Osteoblast (primary cell): ENCODE results near the gene PLAAT3. TPM values are rescaled to one million over a fixed set of nuclear protein-coding genes. Genes with fewer than 3 reads are reported as not detected.
"Not testable (repeated sequence)": the region's sequence is repeated elsewhere in the genome, so short reads cannot be mapped to it uniquely, and the experiment has no call there.

Source experiments
- DNase-seq: peaks from one replicate; pipeline ENCODE4 v3.0.0; 2011; ENCODE audit warnings: low spot score, mixed read lengths; ENCODE audit not compliant: insufficient read length; ENCODE audit errors: missing footprints
- H2AFZ ChIP-seq: 2 replicates; pipeline ENCODE4 v1.6.0; 2011; ENCODE audit warnings: mild to moderate bottlenecking, low read length
- H3K27ac ChIP-seq: 2 replicates; pipeline ENCODE4 v1.5.1; 2011; ENCODE audit warnings: mild to moderate bottlenecking, low read depth, low read length, moderate library complexity
- H3K27me3 ChIP-seq: 2 replicates; pipeline ENCODE4 v1.6.0; 2012; ENCODE audit warnings: mild to moderate bottlenecking, control low read depth, inconsistent platforms, low read length, moderate library complexity; ENCODE audit not compliant: insufficient read depth
- H3K36me3 ChIP-seq: 2 replicates; pipeline ENCODE4 v1.5.1; 2011; ENCODE audit warnings: mild to moderate bottlenecking, low read length, control low read depth, moderate library complexity; ENCODE audit not compliant: insufficient read depth
- H3K4me1 ChIP-seq: 2 replicates; pipeline ENCODE4 v1.5.1; 2011; ENCODE audit warnings: mild to moderate bottlenecking, low read length, control low read depth, moderate library complexity; ENCODE audit not compliant: insufficient read depth
- H3K4me2 ChIP-seq: 2 replicates; pipeline ENCODE4 v1.6.0; 2011; ENCODE audit warnings: mild to moderate bottlenecking, low read length; ENCODE audit not compliant: insufficient read depth
- H3K4me3 ChIP-seq: fragments of 200-600 bp; sonication (generic); 3 replicates; pipeline ENCODE4 v1.5.1; 2012; ENCODE audit warnings: mild to moderate bottlenecking, low read length, inconsistent platforms; ENCODE audit not compliant: insufficient read depth
- H3K79me2 ChIP-seq: 2 replicates; pipeline ENCODE4 v1.6.0; 2012; ENCODE audit warnings: mild to moderate bottlenecking, low read length, control low read depth, inconsistent platforms; ENCODE audit not compliant: insufficient read depth
- H3K9me3 ChIP-seq: 2 replicates; pipeline ENCODE4 v1.5.1; 2011; ENCODE audit warnings: low read depth, low read length, control low read depth
- H4K20me1 ChIP-seq: 2 replicates; pipeline ENCODE4 v1.6.0; 2012; ENCODE audit warnings: mild to moderate bottlenecking, low read length, control low read depth; ENCODE audit not compliant: insufficient read depth
- CTCF ChIP-seq: IDR thresholded peaks from 2 replicates; pipeline ENCODE4 v1.5.1; 2011; ENCODE audit warnings: mild to moderate bottlenecking, low read depth, low read length, moderate library complexity; ENCODE audit errors: extremely low read depth
- total RNA-seq: library from RNA; depleted of rRNA; stranded (reverse); fragments of >200 nt; gene quantifications from 2 replicates; pipeline ENCODE4 v1.2.3, GENCODE V29; 2012

Gene PLAAT3
- total RNA-seq, 1 donor: 34.4 TPM

DNA sequence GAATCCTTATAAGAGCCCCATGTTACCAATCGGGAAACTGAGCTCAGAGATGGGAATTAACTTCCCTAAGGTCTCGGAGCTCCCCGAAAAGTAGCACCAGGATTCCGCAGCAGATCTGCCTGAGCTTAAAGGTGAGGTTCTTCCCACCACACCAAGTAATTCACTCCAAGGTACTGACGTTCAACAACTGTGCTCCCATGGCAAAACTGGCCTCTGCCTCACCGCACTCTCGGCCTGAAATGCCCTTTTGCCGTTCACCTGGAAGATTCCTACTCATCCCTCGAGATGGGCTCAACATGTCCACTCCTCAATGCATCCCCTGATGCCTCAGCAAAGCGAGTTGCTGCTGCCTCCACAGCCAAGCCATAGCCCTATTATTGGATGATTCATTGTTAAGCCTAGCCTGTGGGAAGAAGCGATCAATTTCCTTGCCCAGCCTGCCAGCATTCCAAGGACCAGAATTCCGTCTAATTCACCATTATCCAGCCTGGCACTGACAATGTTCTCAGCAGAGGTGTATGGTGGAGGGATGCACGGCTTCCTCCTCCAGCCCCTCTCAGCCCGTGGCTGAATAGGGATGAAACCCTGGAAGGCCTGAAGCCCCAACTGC is 4.2 kb downstream of the PLAAT3 start:
- H3K27ac ChIP-seq: peak overlapping the region; percentile 73

GRCh38 chr11:63609536-63609935 is 4.7 kb downstream of the PLAAT3 start:
- H3K27ac ChIP-seq: peak overlapping the region; percentile 73
- H4K20me1 ChIP-seq: no peaks in the 10 kb centered on the region
- TF ChIP-seq CTCF: no peak
- peaks cover 51% of the 10 kb centered on the region for H3K4me1 ChIP-seq
- peak overlapping the region; percentile 16 for H2AFZ ChIP-seq
- H3K4me3 ChIP-seq: no peak overlapping the region
- no peak for DNase-seq
- peaks cover 46% of the 10 kb centered on the region for H3K79me2 ChIP-seq
- no peaks in the 10 kb centered on the region for H3K9me3 ChIP-seq
- H3K27me3 ChIP-seq: no peaks in the 10 kb centered on the region
- H3K4me2 ChIP-seq: peak overlapping the region; percentile 63
- no peaks in the 10 kb centered on the region for H3K36me3 ChIP-seq

More for the DNA sequence above, 4.2 kb downstream of the PLAAT3 start:
- H3K4me2 ChIP-seq: peak overlapping the region; percentile 63
- DNase-seq: peak; percentile 83
- peak overlapping the region; percentile 36 for H3K4me3 ChIP-seq
- H2AFZ ChIP-seq: peak overlapping the region; percentile 20
- TF ChIP-seq CTCF: no peak
- H3K27me3 ChIP-seq: no peaks in the 10 kb centered on the region
- H3K79me2 ChIP-seq: peaks cover 41% of the 10 kb centered on the region
- no peaks in the 10 kb centered on the region for H3K36me3 ChIP-seq
- peaks cover 51% of the 10 kb centered on the region for H3K4me1 ChIP-seq
- H3K9me3 ChIP-seq: no peaks in the 10 kb centered on the region
- H4K20me1 ChIP-seq: no peaks in the 10 kb centered on the region

- peaks cover 42% of the 10 kb centered on the region for H3K79me2 ChIP-seq
- H3K27ac ChIP-seq: peak overlapping the region; percentile 73
- peak overlapping the region; percentile 63 for H3K4me2 ChIP-seq
- H3K9me3 ChIP-seq: no peaks in the 10 kb centered on the region
- peak overlapping the region; percentile 38 for H3K4me3 ChIP-seq
- H3K27me3 ChIP-seq: no peaks in the 10 kb centered on the region
- H3K4me1 ChIP-seq: peaks cover 52% of the 10 kb centered on the region
- no peak for TF ChIP-seq CTCF
- no peaks in the 10 kb centered on the region for H3K36me3 ChIP-seq
- no peaks in the 10 kb centered on the region for H4K20me1 ChIP-seq
- no peak overlapping the region for H2AFZ ChIP-seq
- peak; percentile 90 for DNase-seq
Observed at GRCh38 chr11:63608353-63609345, 5.6 kb downstream of the PLAAT3 start.

DNA sequence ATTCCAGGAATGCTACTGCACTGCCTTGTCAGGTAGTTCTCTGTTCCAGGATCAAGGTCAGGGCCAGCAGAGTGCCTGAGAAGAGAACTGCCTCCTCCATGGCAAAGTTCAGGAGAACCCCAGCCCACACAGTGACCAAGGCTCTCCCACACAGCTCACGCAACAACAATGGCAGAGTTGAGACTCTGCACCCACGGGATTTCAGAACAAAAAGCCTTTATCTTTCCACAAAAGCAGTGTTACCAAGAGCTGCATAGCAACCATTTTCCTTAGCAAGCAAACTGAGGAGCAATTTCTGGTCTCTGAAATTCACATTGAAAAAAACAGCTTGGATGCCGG is 11.1 kb downstream of the PLAAT3 start:
- Histone ChIP-seq H3K4me1 (peaks cover 31% of the 10 kb centered on the region), H2AFZ (no peak overlapping the region), H3K27ac (peak overlapping the region; percentile 92), H3K79me2 (peaks cover 48% of the 10 kb centered on the region), H3K9me3 (no peaks in the 10 kb centered on the region), H3K36me3 (no peaks in the 10 kb centered on the region), H3K4me3 (no peak overlapping the region), H3K27me3 (no peaks in the 10 kb centered on the region), H4K20me1 (no peaks in the 10 kb centered on the region), H3K4me2 (peak overlapping the region; percentile 62)
- DNase-seq: peak; percentile 58
- TF ChIP-seq CTCF: no peak

- not testable (repeated sequence) for H4K20me1 ChIP-seq, H3K9me3 ChIP-seq, H3K4me3 ChIP-seq, H3K36me3 ChIP-seq, H2AFZ ChIP-seq, H3K27me3 ChIP-seq
- Histone ChIP-seq H3K27ac (peak overlapping the region; percentile 92), H3K4me2 (peak overlapping the region; percentile 62), H3K79me2 (peaks cover 44% of the 10 kb centered on the region), H3K4me1 (peaks cover 28% of the 10 kb centered on the region)
- peak; percentile 89 for DNase-seq
Observed at GRCh38 chr11:63602290-63603179, 11.7 kb downstream of the PLAAT3 start.
